HepG2 (cell line): ENCODE measurements around the gene MAFB. TPM values are rescaled to one million over a fixed set of nuclear protein-coding genes. Genes with fewer than 3 reads are reported as not detected.

ENCODE experiments used
- ARID2 ChIP-seq: sonication (generic); formaldehyde crosslinking; IDR thresholded peaks from 2 replicates; pipeline ENCODE4 v1.8.1; 2022; ENCODE audit warnings: mild to moderate bottlenecking, missing genetic modification reagents, borderline replicate concordance
- CREM ChIP-seq, 2 experiments: sonication (generic) in 1 of 2; formaldehyde crosslinking in 1 of 2; IDR thresholded peaks; 2 replicates each; pipeline versions ENCODE4 v1.4.0 to v1.6.1; 2016 to 2020; ENCODE audit warnings: antibody characterized with exemption in 1 of 2, mild to moderate bottlenecking in 1 of 2, missing genetic modification reagents in 1 of 2
- DBP ChIP-seq: sonication (generic); formaldehyde crosslinking; IDR thresholded peaks from 2 replicates; pipeline ENCODE4 v1.4.0; 2020; ENCODE audit warnings: missing genetic modification reagents; ENCODE audit errors: not compliant biosample characterization
- FOXM1 ChIP-seq: sonication (generic); formaldehyde crosslinking; IDR thresholded peaks from 2 replicates; pipeline ENCODE4 v1.5.0; 2020; ENCODE audit warnings: missing genetic modification reagents
- KLF9 ChIP-seq: IDR thresholded peaks from 2 replicates; pipeline ENCODE4 v1.6.1; 2016; ENCODE audit warnings: low read depth
- PREB ChIP-seq: sonication (generic); formaldehyde crosslinking; IDR thresholded peaks from 2 replicates; pipeline ENCODE4 v1.4.0; 2020; ENCODE audit warnings: missing genetic modification reagents
- RBM22 ChIP-seq: fragments of 200-400 bp; formaldehyde crosslinking; optimal IDR thresholded peaks from 2 replicates; pipeline ENCODE3; 2017; ENCODE audit warnings: mild to moderate bottlenecking, low read length, moderate library complexity
- RBM39 ChIP-seq: fragments of 200-400 bp; formaldehyde crosslinking; IDR thresholded peaks from one replicate; pipeline ENCODE4 v1.6.1; 2018; ENCODE audit warnings: antibody characterized with exemption, mild to moderate bottlenecking, low read depth, low read length; ENCODE audit not compliant: poor library complexity, severe bottlenecking
- RNF219 ChIP-seq: sonication (generic); formaldehyde crosslinking; IDR thresholded peaks from 2 replicates; pipeline ENCODE4 v1.5.0; 2020; ENCODE audit warnings: mild to moderate bottlenecking, missing genetic modification reagents
- SOX13 ChIP-seq, 3 experiments: fragments of 450-650 bp in 1 of 3; sonication (generic) in 1 of 3; formaldehyde crosslinking in 1 of 3; IDR thresholded peaks in 2 of 3; conservative IDR thresholded peaks in 1 of 3; 2 replicates each; pipeline versions ENCODE4 v1.5.0 to v1.6.1; 2016 to 2020; ENCODE audit warnings: antibody characterized with exemption in 1 of 3, mild to moderate bottlenecking in 1 of 3, missing compliant biosample characterization in 1 of 3, missing genetic modification reagents in 1 of 3, moderate library complexity in 1 of 3
- SOX6 ChIP-seq, 2 experiments: fragments of 450-650 bp in 1 of 2; sonication (generic) in 1 of 2; formaldehyde crosslinking in 1 of 2; IDR thresholded peaks; 2 replicates each; pipeline versions ENCODE4 v1.4.0 to v1.6.1; 2017 to 2020; ENCODE audit warnings: antibody characterized with exemption in 1 of 2, mild to moderate bottlenecking in 1 of 2, missing genetic modification reagents in 1 of 2
- ZBTB10 ChIP-seq: sonication (generic); formaldehyde crosslinking; IDR thresholded peaks from 2 replicates; pipeline ENCODE4 v1.4.0; 2020; ENCODE audit warnings: missing genetic modification reagents, borderline replicate concordance
- ZFAT ChIP-seq: sonication (generic); formaldehyde crosslinking; conservative IDR thresholded peaks from 2 replicates; pipeline ENCODE4 v1.8.1; 2023; ENCODE audit warnings: missing genetic modification reagents, inconsistent platforms
- ZNF225 ChIP-seq: sonication (generic); formaldehyde crosslinking; IDR thresholded peaks from 2 replicates; pipeline ENCODE4 v1.4.0; 2020; ENCODE audit warnings: mild to moderate bottlenecking, missing genetic modification reagents
- ZNF263 ChIP-seq: sonication (generic); formaldehyde crosslinking; IDR thresholded peaks from 2 replicates; pipeline ENCODE4 v1.4.0; 2020; ENCODE audit warnings: missing genetic modification reagents
- ZNF343 ChIP-seq: sonication (generic); formaldehyde crosslinking; IDR thresholded peaks from 2 replicates; pipeline ENCODE4 v1.4.0; 2020; ENCODE audit warnings: mild to moderate bottlenecking, missing genetic modification reagents
- ZNF496 ChIP-seq: sonication (generic); formaldehyde crosslinking; IDR thresholded peaks from 2 replicates; pipeline ENCODE4 v1.8.1; 2023; ENCODE audit warnings: mild to moderate bottlenecking, moderate library complexity, missing genetic modification reagents; ENCODE audit not compliant: insufficient replicate concordance
- ZNF770 ChIP-seq: sonication (generic); formaldehyde crosslinking; IDR thresholded peaks from 2 replicates; pipeline ENCODE4 v1.5.0; 2020; ENCODE audit warnings: mild to moderate bottlenecking, missing genetic modification reagents
- polyA plus RNA-seq, 8 experiments: library from polyadenylated mRNA; depleted of rRNA in 3 of 8; stranded (reverse) in 7 of 8; unstranded in 1 of 8; fragments of >200 nt; fragmentation: Illumina TruSeq in 4 of 8; extraction: Trizol in 4 of 8; gene quantifications; 2 replicates each; pipeline versions ENCODE4 v1.2.1 to v1.2.3, GENCODE V29; 2011 to 2016; ENCODE audit warnings: low read depth in 4 of 8, missing spikeins in 1 of 8, mixed read lengths in 1 of 8; ENCODE audit not compliant: insufficient read depth in 1 of 8
- total RNA-seq, 5 experiments: library from RNA; depleted of rRNA; stranded (reverse); fragments of >200 nt; fragmentation: Illumina TruSeq; extraction: Trizol; gene quantifications; 2 replicates each; pipeline ENCODE4 v1.2.3, GENCODE V29; 2016; ENCODE audit warnings: low read depth in 1 of 5

Gene MAFB
- total and polyA plus RNA-seq, 2 of the 13 experiments (the other 11 are each of a cell fraction or from before 2014, with no cell fraction given), result 0.08 to 0.11 TPM

- TF ChIP-seq ZNF343 (CRISPR knock-in tag) (no peak; the same call in 1 of the 2 replicates), SOX13 (IDR thresholded peaks at IDR 0.05) (no peak), SOX13 (CRISPR knock-in tag; conservative IDR thresholded peaks at IDR 0.05 in 1 of 2, IDR thresholded peaks at IDR 0.05 in 1 of 2) (peak in 1 of 2 experiments; percentile 65; a peak in 2 of 4 replicates), ARID2 (CRISPR knock-in tag) (0 out of 2 replicates have a peak, but pooled peaks have one; percentile 51), ZNF263 (CRISPR knock-in tag) (no peak), KLF9 (CRISPR knock-in tag) (no peak), CREM (IDR thresholded peaks at IDR 0.05) (peak; percentile 62; the same call in 1 of the 2 replicates), CREM (CRISPR knock-in tag; IDR thresholded peaks at IDR 0.05) (no peak), FOXM1 (CRISPR knock-in tag) (no peak), SOX6 (IDR thresholded peaks at IDR 0.05) (no peak), SOX6 (CRISPR knock-in tag; IDR thresholded peaks at IDR 0.05) (peak; percentile 85), DBP (no peak), ZNF496 (CRISPR knock-in tag) (no peak), PREB (CRISPR knock-in tag) (no peak), RBM22 (no peak), ZFAT (CRISPR knock-in tag) (no peak), RBM39 (no peak), ZNF225 (CRISPR knock-in tag) (0 out of 2 replicates have a peak, but pooled peaks have one; percentile 28), ZNF770 (CRISPR knock-in tag) (0 out of 2 replicates have a peak, but pooled peaks have one; percentile 67), ZBTB10 (CRISPR knock-in tag) (no peak; the same call in 1 of the 2 replicates), RNF219 (CRISPR knock-in tag) (no peak)
Measured at GRCh38 chr20:40668449-40669228, 20.4 kb downstream of the MAFB start (continued).
